Panc1 (cell line): ENCODE results near the gene STPG3. TPM values are rescaled to one million over a fixed set of nuclear protein-coding genes. Genes with fewer than 3 reads are reported as not detected.

Experiments
- ATAC-seq: fragments of 200-7000 bp; cut with Tn5 transposase; 2 replicates; pipeline ENCODE4 v1.9.1; 2020; ENCODE audit warnings: mild to moderate bottlenecking, moderate library complexity
- BruUV-seq: library from RNA; stranded (reverse); fragments of 400-500 nt; replicated peaks from 2 replicates; lab custom pipeline; 2021; lab: Mats Ljungman, UMichigan
- CTCF ChIA-PET: fragments of 300-600 bp; sonication (Branson Sonifier 250); formaldehyde crosslinking; loops from one replicate; lab custom pipeline; 2022; ENCODE audit warnings: antibody characterized with exemption; lab: Charles Lee
- POLR2A ChIA-PET: fragments of 300-600 bp; sonication (Branson Sonifier 250); formaldehyde crosslinking; loops from one replicate; lab custom pipeline; 2022; ENCODE audit warnings: antibody characterized with exemption; lab: Charles Lee
- DNase-seq: peaks from one replicate; pipeline ENCODE4 v3.0.0-alpha.2; 2010; ENCODE audit warnings: low read depth, low spot score
- H3K27ac ChIP-seq: 2 replicates; pipeline ENCODE4 v1.5.1; 2011; ENCODE audit warnings: mild to moderate bottlenecking, low read length, inconsistent platforms
- H3K27me3 ChIP-seq: fragments of 200-500 bp; sonication (Bioruptor generic); 2 replicates; pipeline ENCODE4 v1.6.0; 2014; ENCODE audit warnings: low read length, inconsistent platforms; ENCODE audit not compliant: control insufficient read depth, insufficient read depth
- H3K36me3 ChIP-seq: fragments of 200-500 bp; sonication (Bioruptor generic); 2 replicates; pipeline ENCODE4 v1.5.1; 2014; ENCODE audit warnings: inconsistent platforms, mild to moderate bottlenecking, low read length, moderate library complexity; ENCODE audit not compliant: control insufficient read depth, insufficient read depth
- H3K4me1 ChIP-seq: 2 replicates; pipeline ENCODE4 v1.5.1; 2011; ENCODE audit warnings: inconsistent platforms, mild to moderate bottlenecking, low read length, moderate library complexity; ENCODE audit not compliant: control insufficient read depth, insufficient read depth
- H3K4me3 ChIP-seq, 2 experiments: 2 replicates each; pipeline ENCODE4 v1.5.1; 2011 to 2012; ENCODE audit warnings: low read depth in 2 of 2, low read length in 2 of 2, mild to moderate bottlenecking in 2 of 2, inconsistent platforms in 1 of 2, moderate library complexity in 1 of 2
- H3K9me3 ChIP-seq: fragments of 200-500 bp; sonication (Bioruptor generic); 2 replicates; pipeline ENCODE4 v1.5.1; 2014; ENCODE audit warnings: low read depth, mild to moderate bottlenecking, inconsistent platforms, low read length, moderate library complexity; ENCODE audit not compliant: control insufficient read depth, insufficient read depth
- CTCF ChIP-seq: fragments of 450-650 bp; IDR thresholded peaks from 2 replicates; pipeline ENCODE4 v1.5.1; 2017; ENCODE audit warnings: mild to moderate bottlenecking
- POLR2AphosphoS5 ChIP-seq: IDR thresholded peaks from 2 replicates; pipeline ENCODE4 v1.6.1; 2012; ENCODE audit warnings: mild to moderate bottlenecking, low read depth, low read length, moderate library complexity
- REST ChIP-seq, 2 experiments: IDR thresholded peaks; 2 replicates each; pipeline ENCODE4 v1.6.1; 2011 to 2012; ENCODE audit warnings: low read depth in 2 of 2, control low read depth in 1 of 2, low read length in 1 of 2, mild to moderate bottlenecking in 1 of 2, moderate library complexity in 1 of 2; ENCODE audit not compliant: insufficient read depth in 1 of 2
- SIN3A ChIP-seq: IDR thresholded peaks from 2 replicates; pipeline ENCODE4 v1.6.1; 2012; ENCODE audit warnings: low read depth, mild to moderate bottlenecking, low read length, moderate library complexity, borderline replicate concordance; ENCODE audit not compliant: insufficient read depth
- TCF7L2 ChIP-seq: IDR thresholded peaks from 2 replicates; pipeline ENCODE4 v1.6.1; 2011; ENCODE audit warnings: mild to moderate bottlenecking, low read depth, low read length, inconsistent platforms
- in situ Hi-C: cut with HindIII; loops from 2 replicates; pipeline ENCODE4 v1.10.0; 2016; ENCODE audit warnings: low sequenced_read_pairs, low pct_unique_long_range_greater_than_20kb
- intact Hi-C: fragments of 100-400 bp; cut with micrococcal nuclease; formaldehyde crosslinking; loops from one replicate; pipeline ENCODE4 v1.10.0; 2022; ENCODE audit not compliant: unreplicated experiment
- total RNA-seq: library from RNA; stranded (reverse); gene quantifications from one replicate; pipeline ENCODE4 v1.2.1, GENCODE V29; 2021; ENCODE audit not compliant: unreplicated experiment

Gene STPG3
- total RNA-seq, 1 experiment from 2014 or later = 0.26 TPM

- DNase-seq = no peak
- ChIA-PET POLR2A (no interaction called here), CTCF (no interaction called here)
- intact Hi-C loops = no loop called here
- Histone ChIP-seq H3K9me3 (no peaks in the 10 kb centered on the region), H3K27me3 (no peaks in the 10 kb centered on the region), H3K4me1 (peaks cover 25% of the 10 kb centered on the region), H3K36me3 (peaks cover 2% of the 10 kb centered on the region; the same call in 1 of the 2 replicates), H3K4me3 (peak overlapping the region; percentile 23 to 67; a peak in 3 of 4 replicates), H3K27ac (no peak overlapping the region)
- in situ Hi-C loops = no loop called here
- no TSS peak for BruUV-seq
- TF ChIP-seq REST (IDR thresholded peaks at IDR 0.05; ENCODE audit: insufficient read depth in 1 of 2, low read depth in 2 of 2, low read length in 1 of 2) = no peak
- no peak for TF ChIP-seq TCF7L2
- no peak for TF ChIP-seq CTCF
- TF ChIP-seq SIN3A = no peak
- TF ChIP-seq POLR2AphosphoS5 = no peak
- no peak for ATAC-seq
These were observed 29.5 kb upstream of the STPG3 start for GRCh38 chr9:137221506-137222111.

GRCh38 chr9:137222190-137223077 is 28.7 kb upstream of the STPG3 start, which contains the start of gene RNF208:
Gene RNF208, minus strand, starts transcription at chr9:137222240. Its CDS starts 1,028 bp downstream, at chr9:137221212.
- in situ Hi-C loops (no loop called here), intact Hi-C loops (no loop called here)
- no peaks in the 10 kb centered on the region for H3K9me3 ChIP-seq
- peaks cover 24% of the 10 kb centered on the region for H3K4me1 ChIP-seq
- peak; percentile 7 for ATAC-seq
- no peak for TF ChIP-seq TCF7L2
- TF ChIP-seq CTCF = no peak
- no peak for TF ChIP-seq REST (IDR thresholded peaks at IDR 0.05; ENCODE audit: insufficient read depth in 1 of 2, low read depth in 2 of 2, low read length in 1 of 2)
- no peak for TF ChIP-seq POLR2AphosphoS5
- no peak for TF ChIP-seq SIN3A
- BruUV-seq = no TSS peak
- peak within 1 kb of the TSS; percentile 50 to 67 for H3K4me3 ChIP-seq
- peak within 1 kb of the TSS; percentile 69; the same call in 1 of the 2 replicates for H3K27ac ChIP-seq
- ChIA-PET POLR2A (no interaction called here), CTCF (no interaction called here)
- peaks cover 2% of the 10 kb centered on the region; the same call in 1 of the 2 replicates for H3K36me3 ChIP-seq
- H3K27me3 ChIP-seq = no peaks in the 10 kb centered on the region
- no peak for DNase-seq
